HepG2 (cell line): ENCODE data around the gene RPS19. TPM values are rescaled to one million over a fixed set of nuclear protein-coding genes. Genes with fewer than 3 reads are reported as not detected.

Experiments
- ARID2 ChIP-seq: sonication (generic); formaldehyde crosslinking; IDR thresholded peaks from 2 replicates; pipeline ENCODE4 v1.8.1; 2022; ENCODE audit warnings: mild to moderate bottlenecking, missing genetic modification reagents, borderline replicate concordance
- CAMTA2 ChIP-seq: sonication (generic); formaldehyde crosslinking; IDR thresholded peaks from 2 replicates; pipeline ENCODE4 v1.4.0; 2020; ENCODE audit warnings: mild to moderate bottlenecking, missing genetic modification reagents, borderline replicate concordance
- CBFB ChIP-seq: sonication (generic); formaldehyde crosslinking; IDR thresholded peaks from 2 replicates; pipeline ENCODE4 v1.4.0; 2020; ENCODE audit warnings: missing genetic modification reagents
- KMT2A ChIP-seq: sonication (generic); formaldehyde crosslinking; IDR thresholded peaks from 2 replicates; pipeline ENCODE4 v1.4.0; 2020; ENCODE audit warnings: missing genetic modification reagents
- NR1H2 ChIP-seq: sonication (generic); formaldehyde crosslinking; IDR thresholded peaks from 2 replicates; pipeline ENCODE4 v1.8.1; 2022; ENCODE audit warnings: low read depth, missing genetic modification reagents, borderline replicate concordance
- PAX8 ChIP-seq: sonication (generic); formaldehyde crosslinking; IDR thresholded peaks from 2 replicates; pipeline ENCODE4 v1.8.0; 2022; ENCODE audit warnings: mild to moderate bottlenecking, missing genetic modification reagents, borderline replicate concordance
- PITX1 ChIP-seq: sonication (generic); formaldehyde crosslinking; IDR thresholded peaks from 2 replicates; pipeline ENCODE4 v1.5.1; 2020; ENCODE audit warnings: mild to moderate bottlenecking, missing genetic modification reagents
- SMARCC2 ChIP-seq: fragments of 450-650 bp; IDR thresholded peaks from 2 replicates; pipeline ENCODE4 v1.6.1; 2017; ENCODE audit warnings: antibody characterized with exemption, mild to moderate bottlenecking
- TCF12 ChIP-seq, 2 experiments: fragments of 450-650 bp in 1 of 2; sonication (generic) in 1 of 2; formaldehyde crosslinking in 1 of 2; IDR thresholded peaks; 2 replicates each; pipeline versions ENCODE4 v1.6.1 to v1.8.0; 2017 to 2022; ENCODE audit warnings: antibody characterized with exemption in 1 of 2, mild to moderate bottlenecking in 1 of 2, missing genetic modification reagents in 1 of 2, moderate library complexity in 1 of 2
- ZBTB8A ChIP-seq: sonication (generic); formaldehyde crosslinking; IDR thresholded peaks from 2 replicates; pipeline ENCODE4 v1.4.0; 2020; ENCODE audit warnings: mild to moderate bottlenecking, low read depth, missing genetic modification reagents, borderline replicate concordance
- ZNF749 ChIP-seq: sonication (generic); formaldehyde crosslinking; IDR thresholded peaks from 2 replicates; pipeline ENCODE4 v1.8.0; 2022; ENCODE audit warnings: mild to moderate bottlenecking, missing genetic modification reagents, moderate library complexity, borderline replicate concordance
- ZNF841 ChIP-seq: sonication (generic); formaldehyde crosslinking; IDR thresholded peaks from 2 replicates; pipeline ENCODE4 v1.8.1; 2023; ENCODE audit warnings: missing genetic modification reagents, borderline replicate concordance
- ZNF891 ChIP-seq: sonication (generic); formaldehyde crosslinking; IDR thresholded peaks from 2 replicates; pipeline ENCODE4 v1.5.0; 2020; ENCODE audit warnings: mild to moderate bottlenecking, missing genetic modification reagents
- ZSCAN22 ChIP-seq: sonication (generic); formaldehyde crosslinking; IDR thresholded peaks from 2 replicates; pipeline ENCODE4 v1.4.0; 2020; ENCODE audit warnings: mild to moderate bottlenecking, missing genetic modification reagents
- polyA plus RNA-seq, 8 experiments: library from polyadenylated mRNA; depleted of rRNA in 3 of 8; stranded (reverse) in 7 of 8; unstranded in 1 of 8; fragments of >200 nt; fragmentation: Illumina TruSeq in 4 of 8; extraction: Trizol in 4 of 8; gene quantifications; 2 replicates each; pipeline versions ENCODE4 v1.2.1 to v1.2.3, GENCODE V29; 2011 to 2016; ENCODE audit warnings: low read depth in 4 of 8, missing spikeins in 1 of 8, mixed read lengths in 1 of 8; ENCODE audit not compliant: insufficient read depth in 1 of 8
- total RNA-seq, 5 experiments: library from RNA; depleted of rRNA; stranded (reverse); fragments of >200 nt; fragmentation: Illumina TruSeq; extraction: Trizol; gene quantifications; 2 replicates each; pipeline ENCODE4 v1.2.3, GENCODE V29; 2016; ENCODE audit warnings: low read depth in 1 of 5
- TF ChIP-seq, protein P1 (sequence below): sonication (generic); formaldehyde crosslinking; IDR thresholded peaks from 2 replicates; pipeline ENCODE4 v1.5.1; 2020; ENCODE audit warnings: missing genetic modification reagents, mild to moderate bottlenecking, borderline replicate concordance
- TF ChIP-seq, protein P2 (sequence below): sonication (generic); formaldehyde crosslinking; IDR thresholded peaks from 2 replicates; pipeline ENCODE4 v1.4.0; 2020; ENCODE audit warnings: missing genetic modification reagents, borderline replicate concordance
- TF ChIP-seq, protein P3 (sequence below): IDR thresholded peaks from 2 replicates; pipeline ENCODE4 v1.6.1; 2012; ENCODE audit warnings: inconsistent platforms
- TF ChIP-seq, protein P4 (sequence below): sonication (generic); formaldehyde crosslinking; IDR thresholded peaks from 2 replicates; pipeline ENCODE4 v1.5.1; 2020; ENCODE audit warnings: missing genetic modification reagents, mild to moderate bottlenecking, borderline replicate concordance

The RPS19 gene
- total and polyA plus RNA-seq, 2 of the 13 experiments (the other 11 are each of a cell fraction or from before 2014, with no cell fraction given) = 1,983 to 4,758 TPM

DNA sequence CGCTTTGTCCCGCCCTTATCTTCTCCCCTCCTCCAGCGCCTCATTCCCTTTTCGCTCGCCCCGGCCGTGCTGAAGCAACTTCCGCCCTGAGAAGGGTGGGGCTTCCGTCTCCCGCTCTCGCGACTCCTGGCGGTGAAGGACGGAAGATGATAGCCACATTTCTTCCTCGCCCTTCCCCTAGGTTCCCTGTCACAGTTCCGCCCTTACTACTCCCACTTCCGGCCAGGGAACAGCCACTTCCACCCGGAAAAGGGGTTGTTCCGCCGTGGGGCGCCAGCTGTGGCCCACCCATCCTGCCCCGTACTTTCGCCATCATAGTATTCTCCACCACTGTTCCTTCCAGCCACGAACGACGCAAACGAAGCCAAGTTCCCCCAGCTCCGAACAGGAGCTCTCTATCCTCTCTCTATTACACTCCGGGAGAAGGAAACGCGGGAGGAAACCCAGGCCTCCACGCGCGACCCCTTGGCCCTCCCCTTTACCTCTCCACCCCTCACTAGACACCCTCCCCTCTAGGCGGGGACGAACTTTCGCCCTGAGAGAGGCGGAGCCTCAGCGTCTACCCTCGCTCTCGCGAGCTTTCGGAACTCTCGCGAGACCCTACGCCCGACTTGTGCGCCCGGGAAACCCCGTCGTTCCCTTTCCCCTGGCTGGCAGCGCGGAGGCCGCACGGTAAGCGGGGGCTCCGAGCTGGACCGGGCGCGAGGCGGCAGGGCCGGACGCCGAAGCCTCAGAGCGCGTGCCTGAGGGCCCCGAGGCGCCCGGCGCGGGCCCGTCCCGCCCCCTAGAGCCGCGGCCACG is at the start of gene RPS19 (continued):
- no peak; the same call in 1 of the 2 replicates for TF ChIP-seq ZNF891 (CRISPR knock-in tag)
- TF ChIP-seq, protein P1, sequence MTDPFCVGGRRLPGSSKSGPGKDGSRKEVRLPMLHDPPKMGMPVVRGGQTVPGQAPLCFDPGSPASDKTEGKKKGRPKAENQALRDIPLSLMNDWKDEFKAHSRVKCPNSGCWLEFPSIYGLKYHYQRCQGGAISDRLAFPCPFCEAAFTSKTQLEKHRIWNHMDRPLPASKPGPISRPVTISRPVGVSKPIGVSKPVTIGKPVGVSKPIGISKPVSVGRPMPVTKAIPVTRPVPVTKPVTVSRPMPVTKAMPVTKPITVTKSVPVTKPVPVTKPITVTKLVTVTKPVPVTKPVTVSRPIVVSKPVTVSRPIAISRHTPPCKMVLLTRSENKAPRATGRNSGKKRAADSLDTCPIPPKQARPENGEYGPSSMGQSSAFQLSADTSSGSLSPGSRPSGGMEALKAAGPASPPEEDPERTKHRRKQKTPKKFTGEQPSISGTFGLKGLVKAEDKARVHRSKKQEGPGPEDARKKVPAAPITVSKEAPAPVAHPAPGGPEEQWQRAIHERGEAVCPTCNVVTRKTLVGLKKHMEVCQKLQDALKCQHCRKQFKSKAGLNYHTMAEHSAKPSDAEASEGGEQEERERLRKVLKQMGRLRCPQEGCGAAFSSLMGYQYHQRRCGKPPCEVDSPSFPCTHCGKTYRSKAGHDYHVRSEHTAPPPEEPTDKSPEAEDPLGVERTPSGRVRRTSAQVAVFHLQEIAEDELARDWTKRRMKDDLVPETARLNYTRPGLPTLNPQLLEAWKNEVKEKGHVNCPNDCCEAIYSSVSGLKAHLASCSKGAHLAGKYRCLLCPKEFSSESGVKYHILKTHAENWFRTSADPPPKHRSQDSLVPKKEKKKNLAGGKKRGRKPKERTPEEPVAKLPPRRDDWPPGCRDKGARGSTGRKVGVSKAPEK (CRISPR knock-in tag) = no peak
- 0 out of 2 replicates have a peak, but pooled peaks have one; percentile 60 for TF ChIP-seq CAMTA2
- peak; percentile 48 for TF ChIP-seq KMT2A
- TF ChIP-seq, protein P2, sequence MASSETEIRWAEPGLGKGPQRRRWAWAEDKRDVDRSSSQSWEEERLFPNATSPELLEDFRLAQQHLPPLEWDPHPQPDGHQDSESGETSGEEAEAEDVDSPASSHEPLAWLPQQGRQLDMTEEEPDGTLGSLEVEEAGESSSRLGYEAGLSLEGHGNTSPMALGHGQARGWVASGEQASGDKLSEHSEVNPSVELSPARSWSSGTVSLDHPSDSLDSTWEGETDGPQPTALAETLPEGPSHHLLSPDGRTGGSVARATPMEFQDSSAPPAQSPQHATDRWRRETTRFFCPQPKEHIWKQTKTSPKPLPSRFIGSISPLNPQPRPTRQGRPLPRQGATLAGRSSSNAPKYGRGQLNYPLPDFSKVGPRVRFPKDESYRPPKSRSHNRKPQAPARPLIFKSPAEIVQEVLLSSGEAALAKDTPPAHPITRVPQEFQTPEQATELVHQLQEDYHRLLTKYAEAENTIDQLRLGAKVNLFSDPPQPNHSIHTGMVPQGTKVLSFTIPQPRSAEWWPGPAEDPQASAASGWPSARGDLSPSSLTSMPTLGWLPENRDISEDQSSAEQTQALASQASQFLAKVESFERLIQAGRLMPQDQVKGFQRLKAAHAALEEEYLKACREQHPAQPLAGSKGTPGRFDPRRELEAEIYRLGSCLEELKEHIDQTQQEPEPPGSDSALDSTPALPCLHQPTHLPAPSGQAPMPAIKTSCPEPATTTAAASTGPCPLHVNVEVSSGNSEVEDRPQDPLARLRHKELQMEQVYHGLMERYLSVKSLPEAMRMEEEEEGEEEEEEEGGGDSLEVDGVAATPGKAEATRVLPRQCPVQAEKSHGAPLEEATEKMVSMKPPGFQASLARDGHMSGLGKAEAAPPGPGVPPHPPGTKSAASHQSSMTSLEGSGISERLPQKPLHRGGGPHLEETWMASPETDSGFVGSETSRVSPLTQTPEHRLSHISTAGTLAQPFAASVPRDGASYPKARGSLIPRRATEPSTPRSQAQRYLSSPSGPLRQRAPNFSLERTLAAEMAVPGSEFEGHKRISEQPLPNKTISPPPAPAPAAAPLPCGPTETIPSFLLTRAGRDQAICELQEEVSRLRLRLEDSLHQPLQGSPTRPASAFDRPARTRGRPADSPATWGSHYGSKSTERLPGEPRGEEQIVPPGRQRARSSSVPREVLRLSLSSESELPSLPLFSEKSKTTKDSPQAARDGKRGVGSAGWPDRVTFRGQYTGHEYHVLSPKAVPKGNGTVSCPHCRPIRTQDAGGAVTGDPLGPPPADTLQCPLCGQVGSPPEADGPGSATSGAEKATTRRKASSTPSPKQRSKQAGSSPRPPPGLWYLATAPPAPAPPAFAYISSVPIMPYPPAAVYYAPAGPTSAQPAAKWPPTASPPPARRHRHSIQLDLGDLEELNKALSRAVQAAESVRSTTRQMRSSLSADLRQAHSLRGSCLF = no peak; the same call in 1 of the 2 replicates
- no peak; the same call in 1 of the 2 replicates for TF ChIP-seq NR1H2
- TF ChIP-seq ZNF749 (CRISPR knock-in tag) = no peak
- no peak; the same call in 1 of the 2 replicates for TF ChIP-seq PAX8
- TF ChIP-seq ZSCAN22 (CRISPR knock-in tag) = 0 out of 2 replicates have a peak, but pooled peaks have one; percentile 31
- TF ChIP-seq ZBTB8A (CRISPR knock-in tag) = peak; percentile 85
- no peak for TF ChIP-seq ZNF841
- TF ChIP-seq, protein P3, sequence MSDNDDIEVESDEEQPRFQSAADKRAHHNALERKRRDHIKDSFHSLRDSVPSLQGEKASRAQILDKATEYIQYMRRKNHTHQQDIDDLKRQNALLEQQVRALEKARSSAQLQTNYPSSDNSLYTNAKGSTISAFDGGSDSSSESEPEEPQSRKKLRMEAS = peak; percentile 84
- peak; percentile 70; the same call in 1 of the 2 replicates for TF ChIP-seq CBFB
- TF ChIP-seq, protein P4, sequence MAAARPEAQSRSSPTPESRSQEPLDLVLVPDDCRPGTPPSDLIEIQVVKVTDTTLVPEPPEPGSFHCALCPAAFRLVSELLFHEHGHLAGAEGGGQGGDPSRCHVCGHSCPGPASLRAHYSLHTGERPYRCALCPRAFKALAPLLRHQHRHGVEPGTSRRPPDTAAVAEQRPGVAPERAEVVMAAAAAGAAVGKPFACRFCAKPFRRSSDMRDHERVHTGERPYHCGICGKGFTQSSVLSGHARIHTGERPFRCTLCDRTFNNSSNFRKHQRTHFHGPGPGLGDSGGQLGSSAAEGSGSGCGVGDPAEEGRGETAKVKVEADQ = peak; percentile 82
- no peak for TF ChIP-seq ARID2
- TF ChIP-seq SMARCC2 = no peak
- peak; percentile 68 for TF ChIP-seq PITX1 (CRISPR knock-in tag)
- no peak for TF ChIP-seq TCF12 (IDR thresholded peaks at IDR 0.05)
- TF ChIP-seq TCF12 (CRISPR knock-in tag; IDR thresholded peaks at IDR 0.05) = no peak; the same call in 1 of the 2 replicates
